ENCODE results near the gene OR5P2. TPM values are rescaled to one million over a fixed set of nuclear protein-coding genes. Genes with fewer than 3 reads are reported as not detected.

The OR5P2 gene, protein sequence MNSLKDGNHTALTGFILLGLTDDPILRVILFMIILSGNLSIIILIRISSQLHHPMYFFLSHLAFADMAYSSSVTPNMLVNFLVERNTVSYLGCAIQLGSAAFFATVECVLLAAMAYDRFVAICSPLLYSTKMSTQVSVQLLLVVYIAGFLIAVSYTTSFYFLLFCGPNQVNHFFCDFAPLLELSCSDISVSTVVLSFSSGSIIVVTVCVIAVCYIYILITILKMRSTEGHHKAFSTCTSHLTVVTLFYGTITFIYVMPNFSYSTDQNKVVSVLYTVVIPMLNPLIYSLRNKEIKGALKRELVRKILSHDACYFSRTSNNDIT
- not detected in 2 replicates for total RNA-seq

DNA sequence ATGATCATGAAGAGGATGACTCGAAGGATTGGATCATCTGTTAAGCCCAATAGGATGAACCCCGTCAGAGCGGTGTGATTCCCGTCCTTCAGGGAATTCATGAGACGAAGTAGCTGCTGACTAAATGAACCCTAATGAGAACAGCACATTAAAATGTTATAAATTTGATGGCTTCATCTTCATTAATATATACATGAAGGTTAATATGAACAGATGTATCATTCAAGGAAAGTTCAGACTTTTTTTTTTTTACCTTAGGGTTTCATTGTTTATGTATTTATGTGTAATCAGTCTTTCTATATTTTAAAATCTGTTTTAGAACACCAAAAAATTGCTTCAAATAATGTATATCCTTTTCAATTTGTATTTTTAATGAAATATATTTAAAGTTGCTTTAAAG lies at the start of gene OR5P2:
Gene OR5P2 (minus strand): TSS at position 101 of the 400 bp plus-strand sequence. CDS start 0 bp downstream, at position 101.

DNA sequence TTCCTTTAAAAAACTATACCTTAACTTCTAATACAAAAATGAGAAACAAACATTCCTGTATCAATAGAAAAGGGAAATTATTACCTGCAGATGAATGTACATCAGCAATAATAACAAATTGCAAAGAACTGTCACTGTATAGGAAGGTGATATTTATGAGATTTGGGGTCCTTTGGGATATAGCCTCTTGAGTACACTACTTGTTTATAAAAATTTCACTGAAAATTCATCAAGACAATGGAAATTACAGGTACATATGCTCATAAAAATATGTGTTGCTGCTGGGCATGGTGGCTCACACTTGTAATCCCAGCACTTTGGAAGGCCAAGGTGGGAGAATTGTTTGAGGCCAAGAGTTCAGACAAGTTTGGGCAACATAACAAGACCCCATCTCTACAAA lies 34.0 kb upstream of the OR5P2 start, which contains the start of gene OR5P3:
Gene OR5P3 (minus strand): TSS at position 101 of the 400 bp plus-strand sequence.

Other genes with a start within 250 kb of the OR5P2 start
- gene CYB5R2, start 123.4 kb downstream of the OR5P2 start, total RNA-seq, result 6.9 and 11.4 TPM in 2 replicates
- gene OVCH2, start 90.5 kb downstream of the OR5P2 start, total RNA-seq, result not detected in 2 replicates
- not detected in 2 replicates for gene OR5P3, start 33.9 kb upstream of the OR5P2 start, total RNA-seq
- not detected in 2 replicates for gene OR10A6, start 134.3 kb upstream of the OR5P2 start, total RNA-seq
- gene OR10A3, start 144.8 kb upstream of the OR5P2 start, total RNA-seq, result not detected in 2 replicates
- 0.09 and 0.14 TPM in 2 replicates for gene NLRP10, start 168.5 kb upstream of the OR5P2 start, total RNA-seq
- 256 and 283 TPM in 2 replicates for gene EIF3F, start 190.4 kb upstream of the OR5P2 start, total RNA-seq